ENCODE data around the gene ZNF618.

Gene ZNF618

GRCh38 chr9:114083666-114084065 lies 207.6 kb downstream of the ZNF618 start:
- ATAC-seq (no peak), DNase-seq (no peak)

GRCh38 chr9:114084282-114085073 lies 208.4 kb downstream of the ZNF618 start:
- no peak for DNase-seq

GRCh38 chr9:114085387-114085789 lies 209.3 kb downstream of the ZNF618 start:
- ATAC-seq, result no peak
- DNase-seq, result no peak

More at GRCh38 chr9:114084282-114085073, 208.4 kb downstream of the ZNF618 start:
- ATAC-seq, result no peak

GRCh38 chr9:114086009-114086408 lies 209.9 kb downstream of the ZNF618 start:
- ATAC-seq (no peak), DNase-seq (no peak)

GRCh38 chr9:114086607-114087006 lies 210.5 kb downstream of the ZNF618 start:
- no peak for DNase-seq

GRCh38 chr9:114087721-114088120 lies 211.6 kb downstream of the ZNF618 start:
- DNase-seq, result no peak
- no peak for ATAC-seq

More at GRCh38 chr9:114086607-114087006, 210.5 kb downstream of the ZNF618 start:
- ATAC-seq, result no peak

GRCh38 chr9:114088571-114089170 lies 212.6 kb downstream of the ZNF618 start:
- DNase-seq (no peak), ATAC-seq (no peak)

- no peak for DNase-seq
- no peak for ATAC-seq
These were observed 213.2 kb downstream of the ZNF618 start for GRCh38 chr9:114089206-114089840.

GRCh38 chr9:114090798-114091197 lies 214.7 kb downstream of the ZNF618 start:
- no peak for ATAC-seq

GRCh38 chr9:114091711-114092110 lies 215.6 kb downstream of the ZNF618 start:
- ATAC-seq (no peak), DNase-seq (no peak)

More at GRCh38 chr9:114090798-114091197, 214.7 kb downstream of the ZNF618 start:
- DNase-seq, result no peak

GRCh38 chr9:114092336-114092735 lies 216.2 kb downstream of the ZNF618 start:
- ATAC-seq, result no peak
- DNase-seq, result no peak

GRCh38 chr9:114093031-114093471 lies 216.9 kb downstream of the ZNF618 start:
- ATAC-seq (no peak), DNase-seq (no peak)

- ATAC-seq (no peak), DNase-seq (no peak)
These were observed 217.8 kb downstream of the ZNF618 start for GRCh38 chr9:114093761-114094505.

- no peak for ATAC-seq
- no peak for DNase-seq
These were observed 218.9 kb downstream of the ZNF618 start for GRCh38 chr9:114094971-114095370.

- ATAC-seq (no peak), DNase-seq (peak; percentile 25)
These were observed 220.0 kb downstream of the ZNF618 start for GRCh38 chr9:114096041-114096511.

GRCh38 chr9:114096866-114097612 lies 220.9 kb downstream of the ZNF618 start:
- DNase-seq, result no peak
- ATAC-seq, result no peak

- DNase-seq, result no peak
- ATAC-seq, result no peak
These were observed 221.5 kb downstream of the ZNF618 start for GRCh38 chr9:114097613-114098020.

GRCh38 chr9:114098021-114098935 lies 222.2 kb downstream of the ZNF618 start:
- DNase-seq, result peak; percentile 50
- peak; percentile 62 for ATAC-seq

GRCh38 chr9:114098936-114099668 lies 223.0 kb downstream of the ZNF618 start, which contains the start of gene KIF12:
Gene KIF12, minus strand, starts transcription at chr9:114099292. Its CDS starts 16 bp downstream, at chr9:114099276.
- DNase-seq, result no peak

More at GRCh38 chr9:114098936-114099668, 223.0 kb downstream of the ZNF618 start, which contains the start of gene KIF12:
- no peak for ATAC-seq

Data from stimulated activated naive CD8-positive, alpha-beta T cell treated with anti-CD3 and anti-CD28 coated beads, Interleukin-15, Interleukin-2, amounts not matched to agents 100 U/mL and 50 U/mL, for 24 hours (primary cell).